ENCODE results near the gene CISTR.
"Not testable (repeated sequence)": the region's sequence is repeated elsewhere in the genome, so short reads cannot be mapped to it uniquely, and the experiment has no call there.

Gene CISTR

DNA sequence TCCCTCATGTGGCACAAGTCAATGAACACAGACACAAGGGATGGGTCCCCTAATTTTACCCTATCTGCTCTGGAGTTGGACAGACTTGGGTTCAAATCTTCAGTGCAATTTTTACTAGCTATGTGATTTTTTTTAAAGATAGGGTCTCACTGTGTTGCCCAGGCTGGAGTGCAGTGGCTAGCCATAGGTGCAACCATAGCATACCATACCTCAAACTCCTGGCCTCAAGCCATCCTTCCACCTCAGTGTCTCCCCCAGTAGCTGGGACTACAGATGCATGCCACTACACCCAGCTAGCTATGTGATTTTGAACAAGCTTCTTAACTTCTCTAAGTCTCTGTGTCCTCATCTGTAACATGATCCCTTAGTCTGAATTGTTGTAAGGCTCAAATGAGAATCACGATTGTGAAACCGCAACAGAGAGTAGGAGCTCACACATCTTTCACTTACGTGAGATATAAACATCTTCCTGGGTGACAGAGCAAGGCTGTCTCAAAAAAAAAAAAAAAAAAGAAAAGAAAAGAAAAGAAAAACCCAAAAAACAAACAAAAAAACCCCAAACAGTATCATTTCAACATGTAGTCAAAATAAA, 29.2 kb downstream of the CISTR start:
- Mint-ChIP-seq H3K9me3 (no peaks in the 10 kb centered on the region), H3K4me3 (no peak overlapping the region), H3K36me3 (ENCODE audit: low read depth) (peaks cover 67% of the 10 kb centered on the region), H3K4me1 (peaks cover 19% of the 10 kb centered on the region), H3K27me3 (ENCODE audit: low read depth) (no peaks in the 10 kb centered on the region), H3K27ac (no peak overlapping the region)
- TF ChIP-seq, protein P1, sequence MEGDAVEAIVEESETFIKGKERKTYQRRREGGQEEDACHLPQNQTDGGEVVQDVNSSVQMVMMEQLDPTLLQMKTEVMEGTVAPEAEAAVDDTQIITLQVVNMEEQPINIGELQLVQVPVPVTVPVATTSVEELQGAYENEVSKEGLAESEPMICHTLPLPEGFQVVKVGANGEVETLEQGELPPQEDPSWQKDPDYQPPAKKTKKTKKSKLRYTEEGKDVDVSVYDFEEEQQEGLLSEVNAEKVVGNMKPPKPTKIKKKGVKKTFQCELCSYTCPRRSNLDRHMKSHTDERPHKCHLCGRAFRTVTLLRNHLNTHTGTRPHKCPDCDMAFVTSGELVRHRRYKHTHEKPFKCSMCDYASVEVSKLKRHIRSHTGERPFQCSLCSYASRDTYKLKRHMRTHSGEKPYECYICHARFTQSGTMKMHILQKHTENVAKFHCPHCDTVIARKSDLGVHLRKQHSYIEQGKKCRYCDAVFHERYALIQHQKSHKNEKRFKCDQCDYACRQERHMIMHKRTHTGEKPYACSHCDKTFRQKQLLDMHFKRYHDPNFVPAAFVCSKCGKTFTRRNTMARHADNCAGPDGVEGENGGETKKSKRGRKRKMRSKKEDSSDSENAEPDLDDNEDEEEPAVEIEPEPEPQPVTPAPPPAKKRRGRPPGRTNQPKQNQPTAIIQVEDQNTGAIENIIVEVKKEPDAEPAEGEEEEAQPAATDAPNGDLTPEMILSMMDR (IDR thresholded peaks at IDR 0.05; ENCODE audit: unreplicated experiment in 3 of 3) = no peak

DNA sequence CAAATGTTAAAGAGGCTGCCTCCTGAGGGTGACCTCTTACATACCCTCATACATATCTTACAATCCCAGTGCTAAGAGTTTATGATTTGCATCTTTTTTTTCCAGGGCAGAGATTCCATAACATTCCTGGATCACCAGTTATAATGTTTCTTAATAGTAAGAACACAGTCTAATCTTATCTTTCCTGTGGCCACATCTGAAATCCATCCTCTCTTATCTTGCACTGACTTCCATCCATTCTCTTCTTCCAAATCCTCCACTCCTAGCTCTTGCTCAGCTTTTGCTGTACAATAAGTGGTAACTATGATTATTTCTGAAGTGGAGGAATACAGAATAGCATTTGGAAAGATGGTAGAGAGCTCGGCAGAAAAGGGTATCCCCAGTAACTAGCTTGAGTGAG, 30.8 kb downstream of the CISTR start:
- no peaks in the 10 kb centered on the region for H3K9me3 Mint-ChIP-seq
- no peak overlapping the region for H3K27ac Mint-ChIP-seq
- H3K36me3 Mint-ChIP-seq (ENCODE audit: low read depth) = peaks cover 83% of the 10 kb centered on the region
- TF ChIP-seq, protein P1 (IDR thresholded peaks at IDR 0.05; ENCODE audit: unreplicated experiment in 3 of 3) = no peak
- peaks cover 6% of the 10 kb centered on the region for H3K4me1 Mint-ChIP-seq
- H3K27me3 Mint-ChIP-seq (ENCODE audit: low read depth) = no peaks in the 10 kb centered on the region
- H3K4me3 Mint-ChIP-seq = peak overlapping the region in 1 of 3 experiments; percentile 5

DNA sequence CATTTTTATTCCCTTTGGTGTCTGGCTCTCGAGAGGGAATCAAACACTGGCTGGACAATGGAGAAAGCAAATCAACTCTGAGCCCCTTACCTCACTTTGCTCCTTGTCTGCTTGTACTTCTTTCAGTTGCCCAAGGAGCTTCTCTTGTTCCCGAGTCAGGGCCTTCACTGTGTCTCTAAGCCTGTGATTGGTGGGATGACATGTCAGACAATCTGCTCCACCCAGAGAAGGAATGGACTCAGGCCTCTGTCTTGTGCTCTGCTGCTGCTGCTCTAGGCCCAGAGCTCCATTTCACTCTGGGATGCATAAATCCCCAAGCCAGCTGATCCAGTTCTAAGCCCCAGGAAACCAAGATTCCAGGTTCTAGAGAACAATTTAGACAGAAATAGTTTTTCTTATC, 32.1 kb downstream of the CISTR start:
- Mint-ChIP-seq H3K27me3 (ENCODE audit: low read depth) (no peaks in the 10 kb centered on the region), H3K4me3 (no peak overlapping the region), H3K9me3 (no peaks in the 10 kb centered on the region), H3K4me1 (no peaks in the 10 kb centered on the region), H3K36me3 (ENCODE audit: low read depth) (peaks cover 85% of the 10 kb centered on the region), H3K27ac (no peak overlapping the region)
- TF ChIP-seq, protein P1 (IDR thresholded peaks at IDR 0.05; ENCODE audit: unreplicated experiment in 3 of 3) = no peak

DNA sequence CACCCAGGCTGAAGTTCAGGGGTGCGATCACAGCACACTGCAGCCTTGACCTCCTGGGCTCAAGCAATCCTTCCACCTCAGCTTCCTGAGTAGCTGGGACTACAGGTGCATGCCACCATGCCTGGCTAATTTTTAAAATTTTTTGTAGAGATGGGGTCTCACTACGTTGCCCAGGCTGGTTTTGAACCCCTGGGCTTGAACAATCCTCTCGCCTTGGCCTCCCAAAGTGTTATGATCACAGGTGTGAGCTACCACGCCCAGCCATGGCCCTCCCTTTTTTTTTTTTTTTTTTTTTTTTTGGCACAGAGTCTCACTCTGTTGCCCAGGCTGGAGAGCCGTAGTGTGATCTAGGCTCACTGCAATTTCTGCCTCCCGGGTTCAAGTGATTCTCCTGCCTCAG, 33.2 kb downstream of the CISTR start:
- H3K4me3 Mint-ChIP-seq, H3K27ac Mint-ChIP-seq: not testable (repeated sequence)

DNA sequence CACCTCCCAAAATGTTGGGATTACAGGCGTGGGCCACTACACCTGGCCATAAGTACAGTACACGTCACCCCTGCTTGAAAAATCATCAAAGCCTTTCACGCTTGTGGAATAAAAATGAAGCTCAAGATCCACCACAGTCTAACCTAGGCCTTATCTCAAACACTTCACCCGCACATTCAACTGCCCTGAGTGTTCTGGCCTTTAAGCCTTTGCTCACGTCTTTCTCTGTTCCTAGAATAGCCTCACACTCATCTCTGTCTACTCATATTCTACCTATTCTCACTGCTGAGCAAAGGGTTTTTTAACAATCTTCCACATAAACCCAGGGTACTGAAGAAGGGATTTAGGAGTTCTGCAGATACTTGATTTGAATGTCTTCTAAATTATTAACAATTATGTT, 34.5 kb downstream of the CISTR start:
- Mint-ChIP-seq H3K27me3 (ENCODE audit: low read depth) (peaks cover 3% of the 10 kb centered on the region), H3K4me1 (no peaks in the 10 kb centered on the region), H3K9me3 (no peaks in the 10 kb centered on the region), H3K4me3 (no peak overlapping the region), H3K36me3 (ENCODE audit: low read depth) (peaks cover 85% of the 10 kb centered on the region), H3K27ac (no peak overlapping the region)
- TF ChIP-seq, protein P1 (IDR thresholded peaks at IDR 0.05; ENCODE audit: unreplicated experiment in 3 of 3) = no peak

More for the DNA sequence above, 33.2 kb downstream of the CISTR start:
- H3K27me3 Mint-ChIP-seq (ENCODE audit: low read depth); H3K9me3 Mint-ChIP-seq; H3K4me1 Mint-ChIP-seq: not testable (repeated sequence)
- peaks cover 85% of the 10 kb centered on the region for H3K36me3 Mint-ChIP-seq (ENCODE audit: low read depth)

DNA sequence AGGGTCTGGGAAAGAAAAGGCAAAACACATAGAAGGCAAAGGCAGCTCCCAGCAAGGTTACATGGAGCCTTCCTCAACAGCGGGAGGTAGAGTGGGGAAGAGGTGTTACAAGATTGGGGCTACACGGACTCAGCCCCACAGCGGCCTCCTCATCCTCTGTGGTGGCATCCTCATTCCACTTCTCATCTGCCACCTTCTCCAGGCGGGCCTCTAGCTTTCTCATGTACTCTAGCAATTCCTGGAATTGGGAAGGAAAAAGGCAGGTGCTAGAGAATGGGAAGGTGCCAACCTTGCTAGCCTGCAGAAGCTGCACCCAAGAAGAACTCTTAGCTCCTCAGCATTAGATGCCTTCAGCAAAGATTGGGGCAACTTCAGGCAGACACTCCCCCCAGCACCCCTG, 37.8 kb downstream of the CISTR start:
- Mint-ChIP-seq H3K27ac (no peak overlapping the region), H3K27me3 (ENCODE audit: low read depth) (peaks cover 11% of the 10 kb centered on the region), H3K9me3 (no peaks in the 10 kb centered on the region), H3K36me3 (ENCODE audit: low read depth) (peaks cover 70% of the 10 kb centered on the region), H3K4me3 (no peak overlapping the region), H3K4me1 (peaks cover 4% of the 10 kb centered on the region)
- TF ChIP-seq, protein P1 (IDR thresholded peaks at IDR 0.05; ENCODE audit: unreplicated experiment in 3 of 3) = no peak

Measured in nephron (organoid).